H1 (cell line): ENCODE measurements around the gene SAMD4A. TPM values are rescaled to one million over a fixed set of nuclear protein-coding genes. Genes with fewer than 3 reads are reported as not detected.

Experiments
- CTCF ChIA-PET: fragments of 300-600 bp; sonication (Branson Sonifier 250); formaldehyde crosslinking; loops from one replicate; lab custom pipeline; 2021; ENCODE audit not compliant: partially characterized antibody; lab: Charles Lee
- POLR2A ChIA-PET: fragments of 300-600 bp; sonication (Branson Sonifier 250); formaldehyde crosslinking; loops from one replicate; lab custom pipeline; 2021; ENCODE audit warnings: inconsistent platforms; ENCODE audit not compliant: partially characterized antibody; lab: Charles Lee
- DNase-seq, 2 experiments: peaks; one replicate each; pipeline versions ENCODE4 v3.0.0 to v3.0.0-alpha.2; 2010 to 2022; ENCODE audit warnings: low spot score in 2 of 2, low read depth in 1 of 2, mixed read lengths in 1 of 2
- FAIRE-seq: peaks from 2 replicates; lab custom pipeline; 2011; peaks lifted over from hg19 to GRCh38; lab: Jason Lieb, UNC
- H2AFZ ChIP-seq: 2 replicates; pipeline ENCODE4 v1.8.1; 2012; ENCODE audit warnings: low read length, inconsistent platforms
- H2AK5ac ChIP-seq: 2 replicates; pipeline ENCODE4 v1.6.1; 2013; ENCODE audit warnings: low read depth, low read length
- H2BK120ac ChIP-seq: replicated peaks from 2 replicates; pipeline ENCODE3; 2013; ENCODE audit warnings: low read depth, low read length, inconsistent platforms
- H2BK12ac ChIP-seq: 2 replicates; pipeline ENCODE4 v1.6.1; 2013; ENCODE audit warnings: low read depth, low read length
- H2BK15ac ChIP-seq: 2 replicates; pipeline ENCODE4 v1.6.1; 2013; ENCODE audit warnings: low read length
- H2BK20ac ChIP-seq: 2 replicates; pipeline ENCODE4 v1.6.1; 2013; ENCODE audit warnings: low read length
- H2BK5ac ChIP-seq: 2 replicates; pipeline ENCODE4 v1.6.1; 2013; ENCODE audit warnings: low read depth, low read length
- H3K14ac ChIP-seq: 2 replicates; pipeline ENCODE4 v1.6.1; 2013; ENCODE audit warnings: inconsistent platforms; ENCODE audit not compliant: insufficient read length
- H3K18ac ChIP-seq: 2 replicates; pipeline ENCODE4 v1.6.1; 2013; ENCODE audit warnings: low read length; ENCODE audit errors: extremely low read depth
- H3K23ac ChIP-seq: 2 replicates; pipeline ENCODE4 v1.6.1; 2013; ENCODE audit warnings: inconsistent platforms; ENCODE audit not compliant: insufficient read length
- H3K23me2 ChIP-seq: 2 replicates; pipeline ENCODE4 v1.6.1; 2013; ENCODE audit warnings: low read depth, low read length
- H3K27ac ChIP-seq: 2 replicates; pipeline ENCODE4 v1.6.1; 2011; ENCODE audit warnings: low read depth, low read length, inconsistent platforms
- H3K27me3 ChIP-seq, 4 experiments: replicated peaks in 1 of 4; 1 replicate in 1 of 4; 2 replicates in 3 of 4; pipeline versions ENCODE4 v1.6.1 to v1.8.1; 2011 to 2013; ENCODE audit warnings: low read length in 3 of 4, mild to moderate bottlenecking in 3 of 4, inconsistent platforms in 2 of 4, mixed read lengths in 2 of 4, moderate library complexity in 1 of 4; ENCODE audit not compliant: control insufficient read depth in 3 of 4, insufficient read depth in 3 of 4; ENCODE audit errors: extremely low read depth in 1 of 4
- H3K36me3 ChIP-seq, 4 experiments: 2 replicates each; pipeline versions ENCODE4 v1.6.1 to v1.8.1; 2011 to 2013; ENCODE audit warnings: mild to moderate bottlenecking in 4 of 4, low read length in 3 of 4, moderate library complexity in 2 of 4, control low read depth in 1 of 4, inconsistent platforms in 1 of 4; ENCODE audit not compliant: insufficient read depth in 4 of 4, control insufficient read depth in 2 of 4
- H3K4ac ChIP-seq: replicated peaks from 2 replicates; pipeline ENCODE3; 2013; ENCODE audit warnings: low read length, low read depth, mixed read lengths, inconsistent platforms; ENCODE audit not compliant: insufficient read length
- H3K4me1 ChIP-seq, 4 experiments: replicated peaks in 1 of 4; 1 replicate in 1 of 4; 2 replicates in 3 of 4; pipeline versions ENCODE4 v1.6.1 to v1.8.1; 2011 to 2013; ENCODE audit warnings: low read length in 3 of 4, inconsistent platforms in 2 of 4, mixed read lengths in 1 of 4; ENCODE audit not compliant: insufficient read depth in 4 of 4, control insufficient read depth in 3 of 4
- H3K4me2 ChIP-seq, 2 experiments: 2 replicates each; pipeline versions ENCODE4 v1.6.1 to v1.8.1; 2011 to 2013; ENCODE audit warnings: low read depth in 2 of 2, low read length in 2 of 2, control low read depth in 1 of 2, inconsistent platforms in 1 of 2, mild to moderate bottlenecking in 1 of 2; ENCODE audit not compliant: insufficient read depth in 1 of 2
- H3K4me3 ChIP-seq, 4 experiments: fragments of 200-600, 300-600 bp in 1 of 4; sonication (generic), shearing (Covaris generic), sonication (Bioruptor Twin) in 1 of 4; 2 replicates each; pipeline versions ENCODE4 v1.5.1 to v1.8.1; 2011 to 2016; ENCODE audit warnings: low read length in 4 of 4, low read depth in 3 of 4, control low read depth in 2 of 4, inconsistent platforms in 2 of 4, mild to moderate bottlenecking in 2 of 4, mixed read lengths in 1 of 4, moderate library complexity in 1 of 4; ENCODE audit not compliant: insufficient read depth in 2 of 4; ENCODE audit errors: extremely low read depth in 1 of 4
- H3K56ac ChIP-seq: replicated peaks from 2 replicates; pipeline ENCODE3; 2013; ENCODE audit warnings: low read depth, mild to moderate bottlenecking, mixed read lengths, low read length, inconsistent platforms; ENCODE audit not compliant: insufficient read length
- H3K79me1 ChIP-seq: 2 replicates; pipeline ENCODE4 v1.6.1; 2013; ENCODE audit warnings: low read depth, low read length, control low read depth
- H3K79me2 ChIP-seq, 2 experiments: 2 replicates each; pipeline versions ENCODE4 v1.6.1 to v1.8.1; 2012 to 2013; ENCODE audit warnings: low read length in 2 of 2, mild to moderate bottlenecking in 2 of 2, inconsistent platforms in 1 of 2; ENCODE audit not compliant: insufficient read depth in 2 of 2, control insufficient read depth in 1 of 2
- H3K9ac ChIP-seq, 4 experiments: replicated peaks in 1 of 4; 1 replicate in 1 of 4; 2 replicates in 3 of 4; pipeline versions ENCODE4 v1.6.1 to v1.8.1; 2011 to 2013; ENCODE audit warnings: low read depth in 3 of 4, low read length in 3 of 4, control low read depth in 2 of 4, mild to moderate bottlenecking in 2 of 4, moderate library complexity in 2 of 4, inconsistent platforms in 1 of 4; ENCODE audit errors: extremely low read depth in 1 of 4
- H3K9me3 ChIP-seq, 2 experiments: 2 replicates each; pipeline versions ENCODE4 v1.6.1 to v1.8.1; 2012 to 2013; ENCODE audit warnings: mild to moderate bottlenecking in 2 of 2, moderate library complexity in 2 of 2, control low read depth in 1 of 2, inconsistent platforms in 1 of 2, low read depth in 1 of 2, low read length in 1 of 2, mixed read lengths in 1 of 2; ENCODE audit not compliant: insufficient read depth in 2 of 2
- H4K20me1 ChIP-seq, 2 experiments: replicated peaks in 1 of 2; 2 replicates each; pipeline versions ENCODE3 to v1.8.1; 2011 to 2013; ENCODE audit warnings: inconsistent platforms in 2 of 2, low read length in 2 of 2, mild to moderate bottlenecking in 1 of 2; ENCODE audit not compliant: insufficient read depth in 2 of 2, control insufficient read depth in 1 of 2
- H4K5ac ChIP-seq: 2 replicates; pipeline ENCODE4 v1.6.1; 2013; ENCODE audit warnings: low read length, low read depth, mixed read lengths, inconsistent platforms; ENCODE audit not compliant: insufficient read length
- H4K8ac ChIP-seq: 2 replicates; pipeline ENCODE4 v1.8.0; 2013; ENCODE audit warnings: mild to moderate bottlenecking, moderate library complexity, low read length, inconsistent platforms; ENCODE audit not compliant: insufficient read depth; ENCODE audit errors: extremely low read depth
- H4K91ac ChIP-seq: replicated peaks from 2 replicates; pipeline ENCODE3; 2013; ENCODE audit warnings: low read length, mixed read lengths, inconsistent platforms; ENCODE audit not compliant: insufficient read length
- ASH2L ChIP-seq: fragments of 200-600, 300-600 bp; sonication (generic); IDR thresholded peaks from one replicate; pipeline ENCODE4 v1.7.1; 2017; ENCODE audit warnings: low read length
- CBX5 ChIP-seq: fragments of 300-800, 300-1000 bp; sonication (generic); IDR thresholded peaks from 2 replicates; pipeline ENCODE4 v1.7.1; 2016; ENCODE audit warnings: antibody characterized with exemption, low read length, low read depth
- CHD2 ChIP-seq: IDR thresholded peaks from 2 replicates; pipeline ENCODE4 v1.6.1; 2012; ENCODE audit warnings: low read length, improper control_type of control experiment
- CTBP2 ChIP-seq: IDR thresholded peaks from 2 replicates; pipeline ENCODE4 v1.7.0; 2011; ENCODE audit warnings: borderline replicate concordance, mild to moderate bottlenecking, moderate library complexity, mixed read lengths, low read length; ENCODE audit not compliant: insufficient read depth, insufficient read length
- EGR1 ChIP-seq: IDR thresholded peaks from 2 replicates; pipeline ENCODE4 v1.6.1; 2011; ENCODE audit warnings: low read depth, low read length, borderline replicate concordance
- EP300 ChIP-seq, 2 experiments: IDR thresholded peaks; 1 replicate in 1 of 2; 2 replicates in 1 of 2; pipeline ENCODE4 v1.6.1; 2011 to 2012; ENCODE audit warnings: low read depth in 2 of 2, low read length in 2 of 2, mild to moderate bottlenecking in 2 of 2, borderline replicate concordance in 1 of 2, inconsistent platforms in 1 of 2, moderate library complexity in 1 of 2
- KDM4A ChIP-seq: IDR thresholded peaks from one replicate; pipeline ENCODE4 v1.7.1; 2012; ENCODE audit warnings: low read depth, mild to moderate bottlenecking, moderate library complexity, low read length, inconsistent platforms; ENCODE audit not compliant: severe bottlenecking
- MAFK ChIP-seq: IDR thresholded peaks from 2 replicates; pipeline ENCODE4 v1.6.1; 2012; ENCODE audit warnings: low read depth, mild to moderate bottlenecking, improper control_type of control experiment, low read length
- NANOG ChIP-seq: IDR thresholded peaks from 2 replicates; pipeline ENCODE4 v1.6.1; 2011; ENCODE audit warnings: low read length, low read depth, mild to moderate bottlenecking, inconsistent platforms; ENCODE audit not compliant: insufficient read depth, poor library complexity, severe bottlenecking
- RNF2 ChIP-seq: fragments of 200-900, 300-1000 bp; sonication (generic); IDR thresholded peaks from 2 replicates; pipeline ENCODE4 v1.7.1; 2016; ENCODE audit warnings: borderline replicate concordance, low read depth, mild to moderate bottlenecking, antibody characterized with exemption, low read length; ENCODE audit not compliant: poor library complexity, severe bottlenecking; ENCODE audit errors: missing control alignments
- RXRA ChIP-seq: IDR thresholded peaks from 2 replicates; pipeline ENCODE4 v1.6.1; 2011; ENCODE audit warnings: low read depth, mild to moderate bottlenecking, low read length, moderate library complexity; ENCODE audit not compliant: insufficient read depth
- SAP30 ChIP-seq: fragments of 300-600 bp; sonication (generic); IDR thresholded peaks from 2 replicates; pipeline ENCODE4 v1.7.1; 2012; ENCODE audit warnings: low read length, moderate library complexity, mild to moderate bottlenecking, inconsistent platforms; ENCODE audit not compliant: insufficient read depth, insufficient replicate concordance
- ZNF274 ChIP-seq: IDR thresholded peaks from 2 replicates; pipeline ENCODE4 v1.7.0; 2012; ENCODE audit warnings: low read length, borderline replicate concordance; ENCODE audit errors: extremely low read depth
- WGBS, 2 experiments: shearing (Covaris generic) in 1 of 2; methylation state at CpG; one replicate each; pipeline versions ENCODE4 v1.1.6 to v1.1.7; 2013 to 2015; ENCODE audit warnings: low lambda C conversion rate in 2 of 2, mixed read lengths in 2 of 2, inconsistent platforms in 1 of 2, low coverage in 1 of 2, missing lambda C conversion rate in 1 of 2; ENCODE audit not compliant: insufficient replicate concordance in 2 of 2, insufficient coverage in 1 of 2, insufficient read length in 1 of 2; ENCODE audit errors: extremely low coverage in 1 of 2, missing lambda C conversion rate in 1 of 2; 5-methylcytosine and 5-hydroxymethylcytosine counted together
- polyA plus RNA-seq, 7 experiments: library from polyadenylated mRNA; depleted of rRNA in 3 of 7; stranded (reverse) in 5 of 7; unstranded in 2 of 7; fragments of >200 nt in 5 of 7; fragments of 200-250 nt in 2 of 7; gene quantifications; 1 replicate in 5 of 7; 2 replicates in 1 of 7; 4 replicates in 1 of 7; pipeline versions ENCODE4 v1.2.1 to v1.2.3, GENCODE V29; 2011 to 2013; ENCODE audit warnings: missing spikeins in 2 of 7, mixed read lengths in 2 of 7
- total RNA-seq: library from RNA; stranded (reverse); fragmentation: NEBNext Ultra II Directional; extraction: Animal tissue kit (Norgen Biotek cat#: 25700); gene quantifications from 2 replicates; pipeline ENCODE4 v1.2.1, GENCODE V29; 2021

The SAMD4A gene
- total and polyA plus RNA-seq, 2 of the 8 experiments (the other 6 are each of a cell fraction or from before 2014, with no cell fraction given): 2.4 to 12.3 TPM

GRCh38 chr14:54642121-54642520, 75.2 kb downstream of the SAMD4A start:
- Histone ChIP-seq H3K9ac (no peak overlapping the region), H3K79me1 (no peaks in the 10 kb centered on the region; the same call in 1 of the 2 replicates), H3K56ac (no peak overlapping the region), H3K23me2 (no peaks in the 10 kb centered on the region), H3K27ac (no peak overlapping the region), H2BK12ac (no peak overlapping the region; the same call in 1 of the 2 replicates), H3K36me3 (no peaks in the 10 kb centered on the region), H3K4me2 (no peak overlapping the region), H2BK5ac (no peak overlapping the region), H3K27me3 (no peaks in the 10 kb centered on the region), H3K23ac (no peak overlapping the region), H3K14ac (no peak overlapping the region), H3K79me2 (no peaks in the 10 kb centered on the region), H4K91ac (no peak overlapping the region), H4K20me1 (no peaks in the 10 kb centered on the region), H3K4ac (no peak overlapping the region), H4K5ac (no peak overlapping the region), H2BK15ac (no peak overlapping the region), H3K18ac (no peak overlapping the region), H2AFZ (no peak overlapping the region), H3K4me3 (no peak overlapping the region), H4K8ac (no peak overlapping the region), H2BK120ac (no peak overlapping the region), H3K4me1 (peaks cover 0 to 9% (median 6%) of the 10 kb centered on the region in 4 experiments; a peak in 3 of 7 replicates), H2AK5ac (no peak overlapping the region), H2BK20ac (no peak overlapping the region), H3K9me3 (no peaks in the 10 kb centered on the region)
- DNase-seq (no peak), FAIRE-seq (no peak)
- POLR2A ChIA-PET: interaction anchor here (1.0 to 1.5 kb wide), 5 partner anchors 9 to 35 kb away, joined by 4 to 8 read pairs (median 4); no protein-coding TSS in a partner anchor
- 100% methylated on average over 2 of the region's 2 CpGs; no CpG with 5 or more reads in 1 of the 2 experiments for WGBS, 2 experiments
- CTCF ChIA-PET: interaction anchor here (0.7 to 3.6 kb wide), 22 partner anchors 11 to 131 kb away, joined by 3 to 27 read pairs (median 8); no protein-coding TSS in a partner anchor
- no peak for TF ChIP-seq KDM4A
- TF ChIP-seq EGR1: no peak
- no peak for TF ChIP-seq ASH2L
- TF ChIP-seq RXRA: no peak
- TF ChIP-seq CHD2: no peak
- no peak for TF ChIP-seq RNF2
- no peak for TF ChIP-seq CTBP2
- no peak for TF ChIP-seq MAFK
- TF ChIP-seq NANOG: no peak
- TF ChIP-seq SAP30: no peak
- TF ChIP-seq CBX5: no peak
- TF ChIP-seq EP300 (IDR thresholded peaks at IDR 0.05; ENCODE audit: borderline replicate concordance in 1 of 2, low read depth in 2 of 2, low read length in 2 of 2): no peak
- no peak for TF ChIP-seq ZNF274
